Left forelimb (tissue), 1 donor: ENCODE results near the gene TTC38.
"Not testable (repeated sequence)": the region's sequence is repeated elsewhere in the genome, so short reads cannot be mapped to it uniquely, and the experiment has no call there.

Experiments used
- DNase-seq: peaks from one replicate; pipeline ENCODE4 v3.0.0-alpha.2; 2018; ENCODE audit warnings: low spot score

The TTC38 gene

DNA sequence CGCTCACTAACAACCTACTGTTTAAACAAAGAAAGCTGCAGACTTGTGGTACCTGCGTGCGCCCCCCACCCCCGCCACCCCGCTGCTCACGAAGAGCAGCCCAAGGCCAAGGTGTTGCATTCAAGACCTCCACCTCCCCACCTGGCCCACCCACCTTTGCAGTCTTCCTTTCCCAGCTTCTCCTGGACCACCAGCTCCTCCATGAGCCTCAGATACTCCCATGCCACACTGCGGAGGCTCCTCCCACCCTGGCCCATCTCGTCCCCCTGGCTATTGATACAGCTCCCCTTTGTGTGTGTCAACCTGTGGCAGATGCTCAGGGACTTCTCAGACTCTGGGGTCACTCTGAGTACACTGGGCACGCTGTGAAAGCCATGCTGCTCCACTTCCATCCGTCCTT is 21.6 kb upstream of the TTC38 start:
- DNase-seq: no peak

DNA sequence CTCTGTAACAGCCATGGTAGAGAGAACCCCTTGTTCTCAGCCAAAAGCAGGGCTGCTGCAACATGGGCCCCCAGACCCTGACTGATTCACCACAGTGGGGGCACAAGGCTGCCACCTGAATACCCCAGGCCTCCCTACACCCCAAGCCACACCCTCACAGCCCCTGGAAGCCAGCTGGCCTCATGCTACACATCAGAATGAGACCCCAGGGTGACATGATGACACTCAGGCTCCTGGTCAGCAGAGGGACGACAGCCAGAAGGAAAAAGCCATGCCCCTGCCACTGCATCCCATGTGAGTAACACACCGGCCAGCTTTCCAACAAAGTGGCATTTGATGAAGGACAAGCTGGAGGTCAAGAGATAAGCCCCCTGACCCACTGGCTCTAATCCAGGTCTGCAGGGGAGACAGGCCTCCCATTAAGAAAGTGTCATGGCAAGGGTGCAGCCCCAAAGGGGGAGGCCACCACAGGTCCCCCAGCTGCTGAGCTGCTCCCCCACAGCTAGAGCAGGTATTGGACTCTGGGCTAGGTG is 20.3 kb upstream of the TTC38 start:
- no peak for DNase-seq

DNA sequence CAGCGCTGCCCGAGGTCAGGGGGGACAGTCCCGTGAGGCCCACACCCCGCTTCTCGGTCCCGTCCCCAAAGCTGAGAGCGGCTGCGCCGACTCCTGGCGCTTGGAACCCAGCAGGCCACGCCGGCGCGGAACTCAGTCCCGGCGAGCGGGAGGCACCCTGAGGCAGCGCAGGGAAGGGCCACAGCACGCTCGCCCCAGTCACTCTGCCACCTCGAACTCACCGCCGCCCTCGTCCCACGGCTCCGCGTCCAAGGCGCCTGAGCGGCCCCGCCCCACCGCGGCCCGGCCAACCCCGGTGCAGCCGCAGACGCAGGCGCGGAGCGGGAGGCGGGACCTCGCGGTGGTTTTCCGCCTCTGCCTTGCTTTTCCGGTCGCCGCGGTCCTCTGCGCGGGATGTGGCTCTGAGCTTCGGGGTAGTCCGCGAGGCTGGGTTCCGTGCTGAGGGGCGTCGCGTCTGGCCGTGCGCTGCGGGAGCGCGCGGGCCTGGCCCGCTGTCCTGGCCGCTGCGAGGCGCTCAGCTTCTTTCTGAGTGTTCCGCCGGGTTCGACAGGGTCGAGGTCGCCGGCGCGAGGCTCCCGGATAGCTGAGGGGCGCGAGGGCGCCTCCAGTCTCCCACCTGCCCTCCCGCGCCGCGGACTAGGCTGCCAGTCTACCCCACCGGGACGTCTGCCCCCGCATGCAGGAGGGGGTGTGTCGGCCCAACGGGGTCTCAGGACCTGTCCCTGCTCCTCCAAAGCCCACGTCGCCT is 17.6 kb upstream of the TTC38 start, which contains the start of gene CDPF1:
Gene CDPF1 (minus strand): TSS at position 259 of the 748 bp plus-strand sequence. CDS start 2,009 bp downstream, outside the sequence.
- DNase-seq: peak; percentile 92

DNA sequence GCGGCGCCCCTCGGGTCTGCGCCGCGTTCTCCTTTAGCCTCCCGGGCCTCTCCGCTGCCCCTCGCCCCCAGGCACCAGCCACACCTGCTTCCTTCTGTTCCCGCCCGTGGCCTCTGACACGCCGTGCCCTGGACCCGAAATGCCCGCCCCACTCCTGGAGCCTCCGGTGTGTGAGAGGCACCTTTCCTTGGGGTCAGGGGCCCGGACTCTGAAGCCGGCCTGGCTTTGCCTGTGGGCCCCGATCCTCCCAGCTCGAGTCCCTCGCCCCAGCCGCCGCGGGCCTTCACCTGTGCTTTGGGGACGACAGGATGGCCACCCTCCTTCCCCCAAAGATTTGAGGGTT is 17.1 kb upstream of the TTC38 start:
- DNase-seq: no peak

DNA sequence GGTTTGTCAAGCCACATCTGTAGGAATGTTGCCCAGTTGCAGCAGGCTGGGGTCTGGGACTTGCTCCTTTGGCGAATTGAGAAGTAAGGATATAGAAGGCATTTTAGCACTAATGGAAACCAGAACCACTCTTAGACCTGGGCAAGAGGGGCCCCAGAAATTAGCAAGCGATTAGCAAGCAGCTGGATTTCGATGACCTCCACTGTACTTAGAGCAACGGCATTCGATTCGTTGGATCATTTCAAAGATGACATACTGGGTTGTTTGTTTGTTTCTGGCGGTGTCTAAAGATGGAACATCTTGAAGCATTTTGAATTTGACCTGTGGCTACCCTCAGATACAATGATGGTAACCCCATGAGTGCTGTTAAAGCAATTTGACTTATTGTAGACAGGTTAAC is 16.5 kb upstream of the TTC38 start:
- DNase-seq: no peak

DNA sequence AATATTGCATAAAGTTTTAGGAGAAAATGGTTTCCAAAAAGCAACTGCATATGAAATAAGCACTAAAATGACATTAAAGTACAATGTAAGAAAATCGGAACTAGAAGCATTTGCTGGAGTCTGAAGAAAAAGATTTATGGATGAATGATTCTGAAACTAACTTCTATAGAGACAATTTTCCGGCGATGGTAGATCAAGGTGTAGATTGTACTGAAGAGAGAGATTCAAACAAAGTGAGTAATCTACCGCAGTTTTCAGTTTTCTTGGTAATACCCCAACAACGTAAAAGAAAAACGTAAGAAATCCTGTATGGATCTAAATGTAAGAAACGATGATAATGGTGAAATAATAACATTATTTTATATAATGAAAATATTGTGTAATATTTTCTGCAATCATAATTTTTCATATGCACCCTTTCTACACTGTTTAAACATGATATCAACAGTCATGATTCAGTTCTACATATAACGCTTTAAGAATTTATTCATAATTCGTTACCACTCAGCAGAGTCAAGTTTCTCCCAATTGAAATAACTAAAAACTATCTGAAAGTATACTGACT is 15.9 kb upstream of the TTC38 start:
- DNase-seq: no peak

DNA sequence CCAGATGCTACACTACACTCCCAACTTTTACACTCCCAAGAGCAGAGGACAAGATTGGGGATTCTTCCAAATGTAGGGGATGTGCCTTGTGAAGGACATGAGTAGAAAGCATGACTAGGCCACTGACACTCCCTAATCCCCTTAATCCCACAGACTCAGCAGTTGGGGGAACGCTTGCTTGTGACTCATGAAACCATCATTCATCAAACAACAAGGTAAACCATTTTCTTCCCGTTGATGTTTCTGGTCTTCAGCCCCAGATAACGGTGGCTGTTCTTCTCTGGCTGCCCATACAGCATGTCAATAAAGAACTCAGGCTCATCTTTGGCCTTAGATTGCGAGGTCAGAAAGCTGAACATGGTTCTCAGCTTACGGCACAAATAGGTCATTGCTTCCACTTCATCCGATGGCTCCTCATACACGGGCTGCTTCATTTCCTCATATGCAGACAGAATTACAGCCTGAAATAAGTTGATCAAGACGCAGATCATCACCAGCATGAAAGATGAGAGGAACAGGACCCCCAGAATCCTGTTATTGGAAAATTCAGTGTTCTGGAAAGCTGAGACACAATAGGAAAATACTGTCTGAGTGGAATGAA is 11.3 kb upstream of the TTC38 start:
- no peak for DNase-seq

DNA sequence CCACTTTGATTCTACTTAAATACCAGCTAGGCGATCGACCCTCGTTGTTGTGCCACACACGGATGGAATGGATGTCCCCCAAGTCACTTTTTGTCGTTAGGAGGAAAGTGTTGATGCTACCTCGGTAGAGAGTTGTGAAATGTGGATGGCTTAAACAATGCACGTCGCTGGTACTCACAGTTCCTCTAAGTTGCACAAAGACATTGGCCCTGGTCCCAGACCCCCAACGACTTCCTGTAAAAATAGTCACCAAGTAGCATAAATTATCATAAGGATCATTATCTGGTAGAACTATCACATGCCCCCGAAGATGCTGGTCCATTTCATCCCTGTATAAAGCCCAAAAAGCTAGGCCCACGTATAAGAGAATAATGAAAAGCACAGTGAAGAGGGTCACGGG is 8.4 kb upstream of the TTC38 start:
- DNase-seq: peak; percentile 22

DNA sequence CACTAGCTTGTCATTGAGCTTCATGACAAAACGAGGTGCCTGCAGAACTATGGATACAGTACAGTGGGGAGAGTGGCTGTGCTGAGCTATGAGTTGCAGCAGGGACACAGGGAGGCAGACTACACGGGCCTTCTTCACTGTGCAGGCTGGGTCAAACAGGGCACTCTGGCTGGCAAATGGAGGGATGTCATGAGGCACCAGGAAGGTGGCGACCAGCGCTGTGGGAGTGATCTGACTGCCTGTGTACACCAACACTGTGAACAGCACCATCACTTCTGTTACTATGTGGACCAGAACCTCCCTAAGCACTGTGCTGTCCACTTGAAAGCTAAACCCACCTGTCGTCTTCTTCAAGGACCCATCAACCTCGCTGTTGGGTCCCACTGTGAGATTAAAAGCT is 7.8 kb upstream of the TTC38 start:
- peak; percentile 34 for DNase-seq

DNA sequence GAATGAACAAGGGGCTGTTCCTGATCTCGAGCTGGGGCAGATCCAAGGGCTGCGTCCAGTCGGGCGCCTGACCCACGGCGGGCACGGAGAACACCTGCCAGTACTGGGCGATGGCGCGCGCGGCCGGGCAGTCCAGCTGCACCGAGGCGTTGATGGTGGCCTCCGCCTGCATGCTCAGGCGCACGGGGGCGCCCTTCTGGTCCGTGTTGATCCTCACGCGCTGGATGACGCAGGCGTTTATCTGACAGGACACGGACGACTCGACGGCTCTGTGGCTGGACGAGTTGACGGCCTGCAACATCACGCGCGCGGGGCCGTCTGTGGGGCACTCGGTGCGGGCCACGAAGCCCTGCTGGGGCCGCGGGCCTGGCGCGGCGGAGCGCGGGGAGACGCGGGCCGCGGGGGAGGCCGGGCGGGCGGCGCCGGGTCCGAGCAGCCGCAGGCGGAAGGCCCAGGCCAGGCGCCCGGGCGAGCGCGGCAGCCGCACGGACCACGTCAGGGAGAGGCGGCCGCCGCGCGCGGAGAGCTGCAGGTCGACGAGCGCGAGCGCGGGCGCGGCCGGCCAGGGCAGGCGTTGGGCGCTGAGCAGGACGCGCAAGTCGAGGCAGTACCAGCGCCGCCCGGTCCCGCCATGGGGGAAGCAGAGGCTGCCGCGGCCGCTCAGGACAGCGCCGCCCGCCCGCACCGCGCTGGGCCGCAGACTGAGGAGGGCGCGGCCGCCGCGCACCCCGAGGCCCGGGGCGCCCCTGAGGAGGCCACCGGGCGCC is 5.2 kb upstream of the TTC38 start:
- DNase-seq: peak; percentile 70

DNA sequence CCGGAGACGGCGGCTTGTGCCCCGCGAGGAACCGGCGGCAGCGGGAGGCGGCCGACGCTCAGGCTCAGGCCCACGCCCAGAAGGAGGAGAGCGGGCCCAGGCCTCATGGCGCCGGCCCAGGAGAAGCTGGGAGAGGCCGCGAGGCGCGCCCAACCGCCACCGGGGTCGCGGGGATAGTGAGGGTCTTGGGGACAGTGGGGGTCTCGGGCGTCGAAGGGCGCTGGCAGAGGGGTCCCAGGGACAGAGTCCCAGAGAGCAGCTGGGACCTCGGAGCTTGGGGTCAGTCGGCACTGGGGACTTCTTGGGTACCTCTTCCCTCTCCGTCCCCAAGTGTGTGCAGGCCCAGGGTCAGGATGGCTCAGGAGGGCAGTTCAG is 4.6 kb upstream of the TTC38 start, which contains the start of gene PKDREJ:
Gene PKDREJ (minus strand): TSS at position 128 of the 375 bp plus-strand sequence. CDS start 21 bp downstream, at position 107.
- peak; percentile 62 for DNase-seq

DNA sequence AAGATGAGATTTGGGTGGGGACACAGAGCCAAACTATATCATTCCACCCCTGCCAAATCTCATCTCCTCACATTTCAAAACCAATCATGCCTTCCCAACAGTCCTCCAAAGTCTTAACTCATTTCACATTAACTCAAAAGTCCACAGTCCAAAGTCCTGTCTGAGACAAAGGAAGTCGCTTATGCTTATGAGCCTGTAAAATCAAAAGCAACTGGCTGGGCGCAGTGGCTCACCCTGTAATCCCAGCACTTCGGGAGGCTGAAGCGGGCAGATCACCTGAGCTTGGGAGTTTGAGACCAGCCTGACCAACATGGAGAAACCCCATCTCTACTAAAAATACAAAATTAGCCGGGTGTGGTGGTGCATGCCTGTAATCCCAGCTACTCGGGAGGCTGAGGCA is 3.3 kb upstream of the TTC38 start:
- DNase-seq: not testable (repeated sequence)

DNA sequence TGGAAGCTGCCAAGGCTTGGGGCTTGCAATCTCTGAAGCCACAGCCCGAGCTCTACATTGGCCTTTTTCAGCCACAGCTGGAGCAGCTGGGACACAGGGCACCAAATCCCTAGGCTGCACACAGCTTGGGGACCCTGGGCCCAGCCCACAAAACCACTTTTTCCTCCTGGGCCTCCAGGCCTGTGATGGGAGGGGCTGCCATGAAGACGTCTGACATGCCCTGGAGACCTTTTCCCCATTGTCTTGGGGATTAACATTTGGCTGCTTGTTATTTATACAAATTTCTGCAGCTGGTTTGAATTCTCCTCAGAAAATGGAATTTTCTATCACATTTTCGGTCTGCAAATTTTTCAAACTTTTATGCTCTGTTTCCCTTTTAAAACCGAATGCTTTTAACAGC is 2.2 kb upstream of the TTC38 start:
- DNase-seq: not testable (repeated sequence)

DNA sequence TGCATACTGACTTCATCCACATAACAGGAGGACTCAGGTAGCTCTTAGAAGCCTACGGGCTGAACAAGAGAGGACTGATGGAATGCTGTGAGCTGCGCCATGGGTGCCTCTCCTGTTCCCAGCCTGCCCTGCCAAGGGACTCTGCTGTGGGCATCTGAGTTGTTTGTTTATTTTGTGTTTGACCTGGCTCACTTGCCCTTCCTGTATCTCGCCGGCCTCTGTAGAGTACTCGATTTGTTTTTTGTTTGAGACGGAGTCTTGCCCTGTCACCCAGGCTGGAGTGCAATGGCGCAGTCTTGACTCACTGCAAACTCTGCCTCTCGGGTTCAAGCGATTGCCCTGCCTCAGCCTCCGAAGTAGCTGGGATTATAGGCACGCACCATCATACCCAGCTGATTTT is 1.8 kb downstream of the TTC38 start:
- DNase-seq: peak; percentile 36

DNA sequence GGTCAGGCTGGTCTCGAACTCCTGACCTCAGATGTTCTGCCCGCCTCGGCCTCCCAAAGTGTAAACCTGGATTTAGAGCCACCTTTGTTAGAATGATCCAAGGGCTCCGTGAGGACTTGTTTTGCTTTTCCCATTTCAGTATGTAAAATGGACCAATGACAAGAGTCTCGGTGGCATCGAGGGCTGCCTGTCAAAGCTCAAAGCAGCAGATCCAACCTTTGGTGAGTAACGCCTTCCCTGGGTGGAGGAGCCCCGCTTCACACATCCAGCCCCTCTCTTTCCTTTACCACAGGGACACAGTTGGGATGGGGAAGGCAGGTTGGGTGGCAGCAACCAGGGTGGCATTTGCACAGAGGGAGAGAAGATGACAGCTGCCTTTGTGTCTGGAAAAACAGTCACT is 4.4 kb downstream of the TTC38 start:
- no peak for DNase-seq

DNA sequence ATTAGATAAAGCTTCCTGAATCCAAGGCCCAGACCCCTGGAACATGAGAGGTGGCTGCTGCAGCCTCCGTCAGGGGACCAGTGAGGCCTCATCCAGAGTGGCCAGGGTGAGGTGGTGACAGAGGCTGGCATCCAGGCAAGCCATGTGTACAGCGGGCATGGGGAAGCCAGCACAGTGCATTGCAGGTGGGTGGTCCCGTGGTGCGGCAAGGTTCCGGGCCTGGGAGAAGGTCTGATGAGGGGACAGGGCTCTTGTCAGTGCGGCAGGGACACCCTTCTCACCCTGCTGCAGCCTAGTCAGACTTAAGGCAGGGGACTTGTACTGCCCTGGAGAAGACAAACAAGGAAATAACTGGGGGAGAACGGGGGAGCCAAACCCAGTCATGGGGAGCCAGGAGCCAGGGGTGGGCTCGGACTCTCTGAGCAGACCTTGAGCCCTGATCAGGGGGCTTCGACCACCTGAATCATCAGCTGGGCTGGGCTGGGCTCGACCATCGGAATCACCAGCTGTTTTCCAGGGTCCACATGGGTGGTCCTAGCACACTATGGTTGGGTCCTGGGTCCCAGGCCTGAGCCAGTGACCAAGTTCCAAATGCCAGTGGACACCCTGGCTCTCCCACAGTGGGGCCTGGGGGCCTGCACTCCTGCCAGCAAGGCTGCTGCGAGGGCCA is 5.1 kb downstream of the TTC38 start:
- DNase-seq: no peak

DNA sequence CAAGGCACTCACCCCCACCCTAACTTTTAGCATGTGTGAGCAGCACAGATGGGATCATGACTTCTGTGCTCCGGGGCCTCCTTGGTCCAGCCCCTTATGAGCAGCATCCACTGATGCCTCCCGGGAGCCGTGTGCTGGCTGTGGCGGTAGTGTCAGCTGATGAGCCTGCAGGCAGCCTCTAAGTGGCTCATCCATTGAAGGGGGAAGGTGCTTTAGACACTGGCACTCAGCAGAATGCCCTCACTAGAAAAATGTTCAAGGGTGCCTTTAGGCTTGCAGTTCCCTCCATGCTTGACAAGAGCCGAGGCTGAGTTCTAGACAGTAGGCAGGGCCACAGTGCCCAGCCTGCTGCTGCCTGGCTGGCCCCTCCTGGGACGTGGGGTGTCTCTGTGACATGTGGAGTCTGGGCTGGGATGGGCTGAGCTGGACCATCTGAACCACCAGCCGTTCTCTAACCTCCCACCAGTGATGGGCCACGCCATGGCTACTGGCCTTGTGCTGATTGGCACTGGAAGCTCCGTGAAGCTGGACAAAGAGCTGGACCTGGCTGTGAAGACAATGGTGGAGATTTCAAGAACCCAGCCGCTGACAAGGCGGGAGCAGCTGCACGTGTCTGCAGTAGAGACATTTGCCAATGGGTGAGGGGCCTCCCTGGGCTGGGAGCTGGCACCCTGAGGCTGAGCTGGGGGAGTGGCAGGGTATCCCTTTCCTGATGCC is 5.8 kb downstream of the TTC38 start:
- no peak for DNase-seq

DNA sequence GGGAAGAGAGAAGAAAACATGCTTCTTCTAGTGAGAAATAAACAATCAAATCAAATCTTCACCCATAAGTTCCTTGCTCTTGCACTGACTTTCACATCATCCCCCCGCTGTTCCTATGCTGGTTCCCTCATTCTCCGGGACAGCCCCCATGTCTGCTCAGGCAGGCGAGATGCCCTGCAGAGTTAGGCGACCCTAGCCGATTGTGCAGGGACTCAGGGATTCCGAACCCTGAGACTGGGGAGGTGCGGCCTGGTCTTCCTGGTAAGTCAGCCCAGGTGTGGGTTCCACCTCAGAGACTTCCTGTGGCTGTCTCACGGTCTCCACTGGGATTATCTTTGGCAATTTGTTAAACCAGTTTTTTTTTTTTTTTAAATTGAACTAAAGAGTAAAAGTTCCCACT is 6.6 kb downstream of the TTC38 start:
- no peak for DNase-seq

DNA sequence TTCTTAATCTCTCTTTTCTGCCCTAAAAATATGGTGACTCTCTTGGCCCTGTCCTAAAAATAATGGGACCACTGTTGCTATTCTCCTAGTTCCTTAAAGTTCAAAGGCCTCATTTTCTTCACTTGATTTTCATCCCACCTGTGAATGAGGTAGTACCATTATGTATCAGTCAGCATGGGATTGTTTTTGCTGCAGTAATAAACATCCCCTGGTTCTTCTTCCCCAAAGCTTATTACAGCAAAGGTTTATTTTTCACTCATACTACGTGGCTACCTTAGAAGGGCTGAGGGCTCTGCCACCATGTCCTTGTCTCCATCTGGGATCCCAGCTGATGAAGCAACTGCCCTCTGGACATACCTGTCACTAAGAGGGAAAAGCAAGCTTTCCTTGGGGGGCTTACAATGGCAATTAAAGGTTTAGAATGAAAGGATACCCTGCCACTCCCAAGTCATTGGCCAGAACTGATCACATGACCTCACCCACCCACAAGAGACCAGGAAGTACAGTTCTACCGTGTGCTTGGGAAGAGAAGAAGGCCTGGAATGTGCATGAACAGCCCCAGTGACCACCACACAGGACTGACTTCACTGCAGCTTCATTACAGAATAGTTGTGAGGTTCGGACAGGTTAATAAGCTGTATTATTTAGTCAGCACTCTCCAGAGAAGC is 7.8 kb downstream of the TTC38 start:
- no peak for DNase-seq

DNA sequence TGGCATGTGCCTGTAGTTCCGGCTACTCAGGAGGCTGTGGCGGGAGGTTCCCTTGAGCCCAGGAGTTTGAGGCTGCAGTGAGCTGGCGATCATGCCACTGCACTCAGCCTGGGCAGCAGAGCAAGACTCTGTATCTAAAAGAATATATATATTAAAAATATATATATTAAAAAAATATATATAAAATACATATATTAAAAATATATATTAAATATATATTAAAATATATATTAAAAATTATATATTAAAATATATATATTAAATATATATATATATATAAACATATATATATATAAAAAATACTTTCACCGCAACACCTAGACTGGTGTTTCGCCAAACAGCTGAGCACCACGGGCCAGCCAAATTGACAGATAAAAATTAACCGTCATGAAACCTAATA is 8.8 kb downstream of the TTC38 start:
- DNase-seq: no peak
